Measurements from ENCODE around the gene ATP13A5. TPM values are rescaled to one million over a fixed set of nuclear protein-coding genes. Genes with fewer than 3 reads are reported as not detected.
A peak's percentile ranks its signal among the peaks of the same experiment; 100 is the strongest.

Gene ATP13A5
- total RNA-seq, 4 donors from 2014 or later, result 1.6 to 3.5 (median 2.4) TPM

- peaks cover 20 to 30% of the 10 kb centered on the region in 2 donors for H3K4me1 ChIP-seq
- no peak overlapping the region for H3K4me3 ChIP-seq (replicated peaks in 1 of 3)
- no peaks in the 10 kb centered on the region for H3K9me3 ChIP-seq
- 90 to 94% methylated on average over 2 of the region's 2 CpGs for WGBS, 2 donors
- intact Hi-C loops (cut with DNase I), result no loop called here
- no peak overlapping the region for H3K27ac ChIP-seq
- no peak for DNase-seq
- TF ChIP-seq CTCF (IDR thresholded peaks at IDR 0.05) (no peak), POLR2A (IDR thresholded peaks at IDR 0.05) (no peak)
- no peaks in the 10 kb centered on the region for H3K27me3 ChIP-seq
- peaks cover 0 to 19% of the 10 kb centered on the region in 2 donors for H3K36me3 ChIP-seq
These were observed 24.8 kb upstream of the ATP13A5 start for GRCh38 chr3:193403307-193403706.

- Histone ChIP-seq H3K9me3 (no peaks in the 10 kb centered on the region), H3K27me3 (no peaks in the 10 kb centered on the region), H3K4me3 (replicated peaks in 1 of 3) (no peak overlapping the region), H3K27ac (peak overlapping the region; percentile 72 to 85 (median 76)), H3K36me3 (peaks cover 0 to 6% of the 10 kb centered on the region in 2 donors), H3K4me1 (peaks cover 43 to 59% of the 10 kb centered on the region in 2 donors)
- DNase-seq, result peak; percentile 92 to 94
- intact Hi-C loops (cut with DNase I), result no loop called here
- TF ChIP-seq CTCF (IDR thresholded peaks at IDR 0.05) (no peak), POLR2A (IDR thresholded peaks at IDR 0.05) (no peak)
These were observed 21.8 kb upstream of the ATP13A5 start for GRCh38 chr3:193400304-193400703.

GRCh38 chr3:193396451-193397244, 18.1 kb upstream of the ATP13A5 start:
- Histone ChIP-seq H3K27ac (peak overlapping the region; percentile 1 to 82 (median 62)), H3K9me3 (no peaks in the 10 kb centered on the region), H3K27me3 (no peaks in the 10 kb centered on the region), H3K4me1 (peaks cover 43 to 65% of the 10 kb centered on the region in 2 donors), H3K36me3 (no peaks in the 10 kb centered on the region), H3K4me3 (replicated peaks in 1 of 3) (no peak overlapping the region)
- intact Hi-C loops (cut with DNase I), result no loop called here
- peak; percentile 60 to 64 for DNase-seq
- 31 to 50% methylated on average over 7 of the region's 7 CpGs for WGBS, 2 donors
- no peak for TF ChIP-seq CTCF (IDR thresholded peaks at IDR 0.05)
- peak in 1 of 2 donors; percentile 9 for TF ChIP-seq POLR2A (IDR thresholded peaks at IDR 0.05)

GRCh38 chr3:193391902-193392301, 13.3 kb upstream of the ATP13A5 start:
- Histone ChIP-seq H3K27me3 (no peaks in the 10 kb centered on the region), H3K36me3 (no peaks in the 10 kb centered on the region), H3K4me1 (peaks cover 9 to 30% of the 10 kb centered on the region in 2 donors), H3K9me3 (no peaks in the 10 kb centered on the region), H3K4me3 (replicated peaks in 1 of 3) (no peak overlapping the region), H3K27ac (peak overlapping the region; percentile 23 to 63 (median 30))
- 29 to 56% methylated on average over 3 of the region's 3 CpGs for WGBS, 2 donors
- TF ChIP-seq CTCF (IDR thresholded peaks at IDR 0.05), result no peak
- no peak for TF ChIP-seq POLR2A (IDR thresholded peaks at IDR 0.05)
- intact Hi-C loops (cut with DNase I), result no loop called here
- DNase-seq, result peak; percentile 25 to 57

GRCh38 chr3:193389335-193389734, 10.8 kb upstream of the ATP13A5 start:
- WGBS, 2 donors, result 79 to 86% methylated on average over 2 of the region's 2 CpGs
- no peak overlapping the region for H3K27ac ChIP-seq
- no peaks in the 10 kb centered on the region for H3K36me3 ChIP-seq
- intact Hi-C loops (cut with DNase I), result no loop called here
- no peaks in the 10 kb centered on the region for H3K27me3 ChIP-seq
- peaks cover 0 to 15% of the 10 kb centered on the region in 2 donors for H3K4me1 ChIP-seq
- TF ChIP-seq CTCF (IDR thresholded peaks at IDR 0.05) (no peak), POLR2A (IDR thresholded peaks at IDR 0.05) (no peak)
- DNase-seq, result no peak
- H3K9me3 ChIP-seq, result no peaks in the 10 kb centered on the region
- H3K4me3 ChIP-seq (replicated peaks in 1 of 3), result no peak overlapping the region
